Epithelial cell of prostate (primary cell): Measurements from ENCODE around the gene OR2T29.
"Not testable (repeated sequence)": the region's sequence is repeated elsewhere in the genome, so short reads cannot be mapped to it uniquely, and the experiment has no call there.

ENCODE experiments used
- DNase-seq: peaks from one replicate; pipeline ENCODE4 v3.0.0-alpha.2; 2011; ENCODE audit warnings: low read depth, low spot score
- H3K27ac ChIP-seq: fragments of 450-650 bp; 2 replicates; pipeline ENCODE4 v1.5.1; 2017; ENCODE audit warnings: mild to moderate bottlenecking

The OR2T29 gene, protein sequence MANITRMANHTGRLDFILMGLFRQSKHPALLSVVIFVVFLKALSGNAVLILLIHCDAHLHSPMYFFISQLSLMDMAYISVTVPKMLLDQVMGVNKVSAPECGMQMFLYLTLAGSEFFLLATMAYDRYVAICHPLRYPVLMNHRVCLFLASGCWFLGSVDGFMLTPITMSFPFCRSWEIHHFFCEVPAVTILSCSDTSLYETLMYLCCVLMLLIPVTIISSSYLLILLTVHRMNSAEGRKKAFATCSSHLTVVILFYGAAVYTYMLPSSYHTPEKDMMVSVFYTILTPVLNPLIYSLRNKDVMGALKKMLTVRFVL

DNA sequence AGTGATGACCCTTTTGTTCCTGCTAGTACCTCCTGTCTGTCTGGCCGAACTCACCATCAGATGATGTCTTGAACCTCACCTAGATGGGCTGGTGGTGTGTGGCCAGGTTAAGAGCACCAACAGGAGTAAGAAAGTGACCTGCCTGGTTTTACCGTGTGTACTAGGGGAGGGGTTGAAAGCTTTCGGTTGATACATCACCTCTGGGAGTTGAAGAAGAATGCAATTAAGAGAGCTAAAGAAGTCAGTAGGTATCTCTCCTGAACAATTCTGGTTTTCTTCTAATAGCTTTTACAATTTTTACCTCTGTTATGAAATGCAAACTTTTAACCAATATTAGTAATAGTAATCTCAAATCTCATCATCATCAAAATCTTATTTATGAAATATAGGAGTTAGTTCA, at the start of gene OR2T29:
Gene OR2T29, minus strand, starts transcription at position 101 of the 400 bp plus-strand sequence. CDS start 3,281 bp downstream, outside the sequence.
- DNase-seq, H3K27ac ChIP-seq: not testable (repeated sequence)

DNA sequence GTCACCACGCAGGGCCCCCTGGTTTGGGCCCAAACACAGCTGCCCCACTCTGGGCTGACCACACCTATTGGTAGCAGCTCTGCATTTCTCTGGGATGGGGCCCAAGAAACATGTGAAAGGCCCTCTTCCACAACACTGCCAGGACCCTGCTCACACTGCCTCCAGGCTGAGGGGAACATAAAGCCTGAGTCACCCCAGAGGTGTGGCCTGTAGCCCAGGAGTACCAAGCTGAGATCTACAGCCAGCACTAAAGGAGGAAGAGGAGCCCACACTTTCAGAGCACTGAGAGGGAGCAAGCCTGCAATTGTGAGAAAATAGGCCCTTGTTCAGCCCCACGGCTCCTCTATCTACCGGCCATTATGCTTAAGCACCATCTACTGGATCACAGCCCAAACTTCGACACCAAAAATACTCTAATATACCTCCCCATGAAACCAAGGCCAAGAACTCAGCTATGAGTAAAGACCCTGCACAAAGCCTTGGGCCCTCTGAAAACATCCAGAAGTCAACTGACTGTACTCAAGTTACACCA, 49.4 kb upstream of the OR2T29 start:
- H3K27ac ChIP-seq, result no peak overlapping the region
- no peak for DNase-seq

DNA sequence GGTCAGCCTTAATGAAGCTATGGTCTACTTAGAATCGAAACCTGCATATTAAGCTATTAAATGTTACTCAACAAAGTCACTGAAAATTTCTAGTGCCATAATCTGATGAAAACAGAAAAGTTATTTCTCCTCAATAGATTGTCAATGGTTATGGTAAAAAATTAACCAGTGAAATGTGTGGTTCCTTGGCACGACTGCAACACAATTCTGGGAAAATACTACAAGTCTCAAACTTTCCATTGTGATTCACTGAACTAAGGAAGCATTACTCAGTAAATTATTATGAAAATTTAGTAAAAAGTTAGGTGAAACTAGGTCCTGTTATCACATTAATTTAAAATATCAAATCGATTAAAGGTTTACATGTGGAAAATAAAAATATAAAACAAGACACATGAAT, 47.7 kb upstream of the OR2T29 start:
- no peak overlapping the region for H3K27ac ChIP-seq
- DNase-seq, result no peak

DNA sequence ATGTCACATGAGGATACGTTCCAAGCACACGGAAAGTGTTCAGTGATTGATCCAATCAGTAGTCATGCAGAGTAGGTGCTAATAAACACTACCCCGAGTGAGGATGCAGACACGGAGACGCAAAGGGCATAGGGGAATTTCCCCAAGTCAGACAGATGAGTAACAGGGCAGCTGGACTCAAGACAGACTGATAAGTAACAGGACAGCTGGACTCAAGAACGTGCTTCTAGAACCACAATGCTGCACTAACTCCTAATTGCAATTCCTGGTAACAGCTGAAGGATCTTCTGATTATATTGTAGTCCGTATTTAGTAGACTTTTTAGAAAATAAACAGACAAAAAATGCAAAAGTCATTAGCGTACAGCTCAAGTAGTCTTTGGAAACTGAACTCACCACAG, 36.8 kb upstream of the OR2T29 start:
- H3K27ac ChIP-seq, result no peak overlapping the region
- no peak for DNase-seq

DNA sequence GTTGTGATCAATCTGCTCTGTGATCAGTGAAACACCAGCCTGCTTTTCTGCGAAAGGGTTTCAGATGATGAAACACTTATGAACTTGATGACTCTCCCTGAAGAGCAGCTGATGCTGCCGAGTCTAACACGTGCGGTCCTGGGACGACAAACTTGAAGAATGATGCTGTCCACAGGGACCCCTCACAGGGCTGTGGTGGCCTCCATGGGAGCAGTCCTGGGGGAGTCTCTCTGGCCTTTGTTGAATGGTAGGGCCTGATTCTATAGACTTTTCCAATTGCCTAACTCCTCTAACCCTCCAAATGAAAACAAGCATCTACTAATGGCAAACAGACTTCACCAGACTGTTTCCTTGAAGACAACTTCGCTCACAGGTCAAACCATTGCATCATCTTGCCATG, 35.0 kb upstream of the OR2T29 start, which contains the start of gene OR2T10:
Gene OR2T10, minus strand, starts transcription at position 112 of the 400 bp plus-strand sequence. CDS start 3,932 bp downstream, outside the sequence.
- no peak within 1 kb of the TSS for H3K27ac ChIP-seq
- no peak for DNase-seq

DNA sequence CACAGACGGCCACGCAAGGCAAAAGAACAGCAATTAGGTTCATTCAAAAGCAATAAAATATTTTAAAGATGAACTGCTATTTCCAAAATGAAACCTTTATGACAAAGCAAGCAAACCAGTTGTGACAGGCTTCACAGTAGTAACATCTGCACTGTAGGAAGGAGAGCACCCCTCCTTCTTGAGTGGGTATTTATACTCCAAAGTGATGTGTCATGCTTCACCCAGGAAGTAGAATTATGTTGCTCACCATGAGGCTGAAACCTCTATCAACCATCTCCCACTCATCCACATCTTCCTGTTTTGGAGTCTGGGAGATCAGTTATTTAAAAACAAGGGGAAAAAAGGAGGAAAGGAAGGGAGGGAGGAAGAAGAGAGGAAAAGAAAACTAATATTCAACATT, 34.0 kb upstream of the OR2T29 start:
- DNase-seq, result no peak

DNA sequence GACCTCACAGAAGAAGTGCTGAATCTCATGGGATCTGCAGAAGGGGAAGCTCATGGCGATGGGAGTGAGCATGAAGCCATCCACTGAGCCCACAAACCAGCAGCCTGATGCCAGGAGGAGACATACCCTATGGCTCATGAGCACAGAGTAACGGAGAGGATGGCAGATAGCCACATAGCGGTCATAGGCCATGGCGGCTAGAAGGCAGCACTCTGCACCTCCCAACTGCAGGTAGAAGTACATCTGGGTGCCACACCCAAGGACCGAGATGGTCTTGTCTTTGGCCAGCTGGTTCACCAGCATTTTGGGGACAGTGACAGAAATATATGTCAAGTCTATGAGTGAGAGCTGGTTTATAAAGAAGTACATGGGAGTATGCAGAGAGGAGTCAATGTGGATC, 30.7 kb upstream of the OR2T29 start:
- no peak for DNase-seq
- H3K27ac ChIP-seq, result no peak overlapping the region

More for the DNA sequence above, 34.0 kb upstream of the OR2T29 start:
- H3K27ac ChIP-seq, result no peak overlapping the region

DNA sequence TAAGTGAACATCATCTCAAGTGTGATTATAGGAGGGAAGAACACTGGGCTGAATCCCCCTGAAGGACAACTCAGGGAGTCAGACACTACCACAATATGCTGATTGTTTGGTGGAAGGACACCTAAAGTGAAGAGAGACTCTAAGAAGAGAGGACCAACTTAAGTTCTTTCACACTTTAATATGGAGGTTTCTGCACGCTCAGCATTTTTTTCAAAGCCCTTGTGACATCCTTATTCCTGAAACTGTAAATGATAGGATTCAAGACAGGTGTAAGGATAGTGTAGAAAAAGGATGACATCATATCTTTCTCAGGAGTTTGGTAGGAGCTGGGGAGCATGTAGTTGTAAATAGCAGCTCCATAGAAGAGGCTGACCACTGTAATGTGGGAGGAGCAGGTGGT, 30.1 kb upstream of the OR2T29 start:
- no peak for DNase-seq

DNA sequence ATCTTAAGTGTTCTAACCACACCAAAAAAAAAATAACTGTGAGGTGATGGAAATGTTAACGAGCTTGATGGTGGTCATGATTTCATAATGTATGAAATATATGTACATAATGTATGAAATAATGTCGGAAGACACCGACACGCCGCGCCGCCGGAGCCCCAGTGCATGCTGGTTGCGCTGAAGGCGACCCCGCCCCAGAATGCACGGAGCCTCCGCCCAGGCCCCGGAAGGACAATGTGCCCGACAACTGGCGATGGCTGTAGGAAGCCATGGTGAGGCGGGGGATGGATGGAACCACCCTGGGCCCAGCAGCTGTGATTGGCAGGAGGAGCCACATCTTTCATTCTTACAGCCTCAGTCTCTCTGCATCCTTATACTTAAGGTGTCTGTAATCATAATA, 27.5 kb upstream of the OR2T29 start:
- DNase-seq, result no peak
- H3K27ac ChIP-seq, result no peak overlapping the region

More for the DNA sequence above, 30.1 kb upstream of the OR2T29 start:
- no peak overlapping the region for H3K27ac ChIP-seq

DNA sequence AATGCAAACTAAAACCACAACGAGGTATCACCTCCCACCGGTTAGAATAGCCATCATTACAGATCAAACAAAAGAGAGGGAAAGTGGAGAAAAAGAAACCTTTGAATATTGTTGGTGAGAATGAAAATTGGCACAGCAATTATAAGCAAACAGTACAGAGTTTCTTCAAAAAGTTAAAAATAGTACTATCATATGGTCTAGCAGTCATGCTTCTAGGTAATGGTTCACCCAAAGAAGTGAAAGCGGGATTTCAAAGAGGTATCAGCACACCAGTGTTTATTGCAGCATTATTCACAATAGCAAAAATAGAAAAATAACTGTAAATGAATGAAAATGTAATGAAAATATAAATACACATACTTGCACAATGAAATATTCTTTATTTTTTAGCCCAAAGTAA, 26.8 kb upstream of the OR2T29 start:
- H3K27ac ChIP-seq, result no peak overlapping the region
- DNase-seq, result no peak

DNA sequence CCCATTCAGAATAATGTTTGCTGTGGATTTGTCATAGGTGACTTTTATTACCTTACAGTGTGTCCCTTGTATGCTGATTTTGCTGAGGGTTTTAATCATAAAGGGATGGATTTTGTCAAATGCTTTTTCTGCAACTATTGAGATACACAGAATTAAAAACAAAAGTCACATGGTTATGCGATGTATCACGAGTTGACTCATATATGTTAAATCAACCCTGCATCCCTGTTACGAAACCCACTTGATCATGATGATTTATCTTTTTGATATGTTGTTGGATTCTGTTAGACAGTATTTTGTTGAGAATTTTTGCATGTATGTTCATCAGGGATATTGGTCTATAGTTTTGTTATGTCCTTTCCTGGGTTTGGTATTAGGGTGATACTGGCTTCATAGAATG, 22.7 kb upstream of the OR2T29 start:
- H3K27ac ChIP-seq, result no peak overlapping the region
- DNase-seq, result no peak

DNA sequence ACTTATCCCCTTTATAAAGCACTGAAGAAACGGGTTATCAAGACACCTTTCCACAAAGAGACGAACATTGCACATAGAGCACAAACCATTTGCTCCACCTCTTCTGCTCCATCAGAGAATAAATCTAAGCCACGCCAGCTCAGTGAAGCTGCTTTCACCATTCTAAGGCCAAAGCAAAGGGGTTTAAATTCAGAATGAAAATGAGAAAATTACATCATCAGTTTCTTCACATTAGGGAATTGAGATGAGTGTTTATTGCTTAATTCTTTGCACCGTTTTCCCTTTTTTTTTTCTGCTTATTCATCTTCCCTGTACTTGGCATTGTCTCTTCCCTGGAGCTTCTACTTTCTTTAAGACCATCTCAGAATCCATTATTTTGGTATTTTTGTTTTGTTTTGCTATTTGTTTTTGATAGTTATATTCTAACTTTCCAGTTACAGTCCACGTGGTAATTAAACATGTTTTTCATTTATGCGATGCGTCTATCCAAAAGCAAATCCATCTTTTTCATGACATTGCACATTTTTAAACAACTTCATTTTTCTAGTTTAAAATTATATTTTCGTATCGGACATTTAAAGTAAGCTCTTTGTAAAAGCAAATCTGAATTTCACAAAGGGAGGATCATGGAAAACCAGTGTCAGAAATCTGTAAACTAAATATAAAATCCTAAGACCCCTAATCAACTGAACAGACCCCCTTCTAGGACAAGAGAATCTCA, 13.8 kb upstream of the OR2T29 start:
- DNase-seq, result no peak
- no peak overlapping the region for H3K27ac ChIP-seq

DNA sequence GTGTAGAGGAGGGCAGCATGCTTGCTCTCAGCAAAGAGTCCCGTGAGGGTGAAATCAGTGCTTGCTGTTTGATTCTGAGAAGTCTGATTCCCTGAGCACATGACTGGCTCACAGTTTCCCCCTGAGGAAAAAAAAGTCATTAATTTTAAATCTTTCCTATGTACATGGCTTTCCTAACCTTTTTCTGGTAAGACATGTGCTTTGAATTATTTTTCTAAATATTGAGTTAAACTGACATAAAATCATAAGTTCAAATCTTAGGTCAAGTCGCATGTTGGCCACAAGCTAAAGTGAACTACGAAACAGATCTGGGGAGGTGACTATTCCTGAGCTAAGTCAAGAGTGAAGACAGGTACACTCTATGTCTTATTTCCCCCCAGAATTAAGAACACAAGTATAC, 12.1 kb upstream of the OR2T29 start, which contains the start of gene OR2T34:
Gene OR2T34, minus strand, starts transcription at position 101 of the 400 bp plus-strand sequence. Its CDS starts 0 bp downstream, at position 101.
- not testable (repeated sequence) for H3K27ac ChIP-seq, DNase-seq

DNA sequence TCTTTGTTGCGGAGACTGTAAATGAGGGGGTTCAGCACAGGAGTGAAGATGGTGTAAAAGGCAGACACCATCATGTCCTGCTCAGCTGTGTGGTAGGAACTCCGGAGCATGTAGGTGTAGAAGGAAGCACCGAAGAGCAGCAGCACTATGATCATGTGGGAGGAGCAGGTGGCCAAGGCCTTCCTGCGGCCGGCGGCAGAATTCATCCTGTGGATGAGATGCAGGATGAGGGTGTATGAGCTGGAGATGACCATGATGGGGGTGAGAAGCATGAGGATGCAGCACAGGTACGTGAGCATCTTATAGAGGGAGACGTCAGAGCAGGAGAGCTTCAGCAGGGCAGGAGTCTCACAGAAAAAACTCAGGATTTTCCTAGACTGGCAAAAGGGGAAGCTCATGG, 11.3 kb upstream of the OR2T29 start:
- not testable (repeated sequence) for H3K27ac ChIP-seq, DNase-seq

DNA sequence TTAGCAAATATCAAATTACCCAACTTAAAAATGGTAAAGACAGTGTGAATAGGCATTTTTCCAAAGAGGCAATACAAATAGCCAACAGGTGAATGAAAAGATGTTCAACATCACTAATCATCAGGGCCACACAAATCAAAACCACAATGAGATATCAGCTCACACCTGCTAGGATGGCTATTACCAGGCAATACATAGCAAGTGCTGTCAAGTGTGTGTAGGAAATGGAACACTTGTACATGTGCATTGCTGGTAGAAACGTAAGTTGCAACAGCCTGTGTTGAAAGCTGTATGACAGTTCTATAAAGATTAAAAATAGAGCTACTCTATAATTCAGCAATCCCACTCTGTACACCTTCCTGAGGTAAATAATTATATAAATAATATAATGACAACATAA, 9.5 kb upstream of the OR2T29 start:
- DNase-seq, result not testable (repeated sequence)

DNA sequence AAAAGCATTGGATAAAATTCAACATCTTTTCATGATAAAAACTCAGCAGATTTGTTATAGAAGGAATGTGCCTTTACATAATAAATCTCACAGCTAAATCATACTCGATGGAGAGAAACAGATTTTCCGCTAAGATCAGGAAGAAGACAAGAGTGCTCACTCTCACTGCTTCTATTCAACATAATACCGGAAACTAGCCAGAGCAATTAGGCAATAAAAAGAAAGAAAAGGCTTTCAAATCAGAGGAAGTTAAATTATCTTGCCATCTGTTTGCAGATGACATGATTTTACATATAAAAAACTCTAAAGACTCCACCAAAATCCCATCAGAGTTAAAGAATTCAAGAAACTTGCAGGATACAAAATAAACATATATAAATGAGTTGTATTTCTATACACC, 8.2 kb upstream of the OR2T29 start:
- H3K27ac ChIP-seq, DNase-seq: not testable (repeated sequence)

More for the DNA sequence above, 9.5 kb upstream of the OR2T29 start:
- H3K27ac ChIP-seq, result not testable (repeated sequence)

DNA sequence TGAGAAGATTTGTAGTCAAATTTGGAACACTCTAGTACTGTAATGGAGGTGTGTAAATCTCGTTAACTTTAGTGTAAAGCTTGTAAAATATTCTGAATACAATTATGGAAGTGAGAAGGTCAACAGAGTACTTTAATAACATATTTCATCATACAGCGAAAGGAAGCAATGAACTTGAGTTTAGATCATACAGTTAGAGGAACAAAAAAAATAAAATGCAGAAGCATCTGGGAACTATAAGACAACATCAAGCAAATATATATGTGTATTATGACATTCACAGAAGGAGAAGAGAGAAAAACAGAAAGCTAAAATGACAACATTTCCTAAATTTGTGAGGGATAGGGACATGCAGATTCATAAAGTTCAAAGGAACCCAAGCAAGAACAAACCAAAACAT, 6.5 kb upstream of the OR2T29 start:
- not testable (repeated sequence) for DNase-seq, H3K27ac ChIP-seq

DNA sequence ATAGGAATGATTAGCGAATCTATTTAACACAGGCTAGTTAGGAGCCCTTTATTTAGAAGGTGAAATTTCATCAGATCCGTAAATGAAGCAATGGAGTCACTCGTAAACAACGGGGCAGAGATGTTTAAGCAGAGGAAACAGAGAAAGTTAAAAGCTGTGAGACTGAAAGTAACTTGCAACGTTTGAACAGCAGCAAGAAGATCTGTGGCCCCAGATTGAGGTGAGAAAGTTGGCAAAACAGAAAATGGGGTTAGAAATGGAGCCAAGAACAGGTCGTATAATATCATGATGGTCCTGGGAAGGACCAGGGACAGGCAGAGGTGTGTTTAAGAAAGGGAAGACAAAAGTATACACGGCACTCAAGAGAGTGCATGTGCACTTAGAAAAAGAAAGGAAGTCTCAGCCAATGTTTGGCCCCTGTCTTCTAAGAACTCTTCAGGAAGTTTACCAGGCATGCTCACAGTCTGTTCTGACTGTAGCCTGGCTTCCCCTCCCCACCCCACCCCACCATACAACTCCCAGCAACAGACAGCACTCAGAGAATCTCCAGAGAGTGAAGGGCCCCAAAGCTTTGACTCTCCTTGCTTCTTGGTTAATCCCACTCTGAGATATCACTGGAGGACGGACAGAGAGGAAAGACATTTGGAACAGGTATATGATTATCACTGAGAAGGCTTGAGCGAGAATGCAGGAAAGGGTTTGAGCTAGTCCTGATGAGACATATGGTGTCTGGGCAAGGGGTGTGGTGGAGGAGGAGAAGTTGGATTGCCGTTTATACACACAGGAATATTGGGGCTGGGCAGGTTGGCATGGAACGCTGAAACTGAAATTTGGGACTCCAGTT, 3.2 kb upstream of the OR2T29 start:
- H3K27ac ChIP-seq, DNase-seq: not testable (repeated sequence)

DNA sequence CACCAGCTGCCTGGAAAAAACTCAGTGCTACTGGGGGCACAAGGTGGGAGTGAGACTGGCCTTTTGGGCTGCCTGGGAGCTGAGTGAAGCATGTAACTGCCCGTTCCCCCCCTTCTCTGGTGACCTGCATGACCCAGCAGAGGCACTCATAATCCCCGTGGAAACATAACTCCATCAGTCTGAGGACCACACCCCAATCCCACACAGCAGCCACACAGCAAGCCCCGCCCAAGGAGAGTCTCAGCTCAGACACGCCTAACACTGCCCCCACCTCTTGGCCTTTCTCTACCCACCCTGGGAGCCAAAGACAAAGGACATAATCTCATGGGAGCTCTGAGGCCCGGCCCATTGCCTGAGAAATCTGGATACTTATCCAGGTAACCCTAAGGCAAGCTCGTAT, 11.5 kb downstream of the OR2T29 start:
- not testable (repeated sequence) for DNase-seq, H3K27ac ChIP-seq

DNA sequence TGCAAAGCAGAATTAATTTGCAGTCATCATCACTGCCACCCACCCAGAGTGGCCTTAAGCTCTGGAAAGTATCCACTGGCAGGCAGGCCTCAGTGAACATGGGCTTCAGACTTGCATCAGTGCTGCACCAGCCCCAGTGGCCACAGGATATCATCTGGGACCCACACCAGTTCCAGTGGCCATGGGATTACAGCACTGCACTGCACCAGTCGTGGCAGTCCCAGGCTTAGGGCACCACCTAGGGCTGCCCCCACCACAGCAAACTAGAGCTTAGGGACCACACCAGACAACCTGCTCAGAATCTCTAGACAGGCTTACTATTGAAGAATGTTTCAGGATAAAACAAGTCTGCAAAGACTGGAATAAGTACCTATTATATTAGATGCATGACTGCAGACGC, 15.2 kb downstream of the OR2T29 start:
- not testable (repeated sequence) for H3K27ac ChIP-seq, DNase-seq
